ENCODE measurements around the gene PCP2. TPM values are rescaled to one million over a fixed set of nuclear protein-coding genes. Genes with fewer than 3 reads are reported as not detected.
A peak's percentile ranks its signal among the peaks of the same experiment; 100 is the strongest.

Gene PCP2
- total and polyA plus RNA-seq, 2 donors (not counting 1 experiment from before 2014, with no cell fraction given): 6.5 to 9.3 TPM

DNA sequence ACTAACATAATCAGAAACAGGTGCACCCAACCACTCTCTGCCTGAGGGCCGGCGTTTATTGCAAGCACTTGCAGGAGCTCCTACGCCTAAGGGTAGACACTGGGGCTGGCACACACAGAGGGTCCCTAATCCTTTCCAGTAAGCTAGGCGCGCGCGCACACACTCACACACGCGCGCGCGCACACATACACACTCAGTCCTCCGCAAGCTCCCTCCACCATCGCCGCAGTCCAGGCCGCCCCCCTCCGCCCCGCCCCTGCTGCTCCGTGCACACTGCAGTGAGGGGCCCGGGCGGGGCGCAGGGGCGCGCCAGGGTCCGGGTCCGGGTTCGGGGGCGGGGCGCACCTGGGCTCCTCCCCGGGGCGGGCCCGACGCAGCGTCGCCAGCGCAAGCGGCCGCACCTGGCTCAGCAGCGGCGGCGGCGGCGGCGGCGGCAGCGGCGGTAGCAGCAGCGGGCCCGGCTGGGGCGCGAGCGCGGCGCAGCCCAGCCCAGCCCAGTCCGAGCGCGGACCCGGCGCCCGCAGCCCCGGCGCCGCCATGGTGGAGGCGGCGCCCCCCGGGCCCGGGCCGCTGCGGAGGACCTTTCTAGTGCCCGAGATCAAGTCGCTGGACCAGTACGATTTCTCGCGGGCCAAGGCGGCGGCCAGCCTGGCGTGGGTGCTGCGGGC is 37.9 kb downstream of the PCP2 start, which contains the start of gene CAMSAP3:
TSS of gene CAMSAP3 (plus strand) at position 398 of the 668 bp plus-strand sequence. CDS start at position 538, 140 bp downstream.
- CTCF ChIA-PET: interaction anchor here (0.6 to 1.4 kb wide), 2 partner anchors 325 to 336 kb away, joined by 3 read pairs; no protein-coding TSS in a partner anchor
- peak within 1 kb of the TSS in 3 of 5 experiments; percentile 38 to 61 (median 47) for H3K4me3 ChIP-seq (ENCODE audit: control extremely low read depth in 1 of 5, extremely low read depth in 1 of 5, insufficient read depth in 1 of 5, low read depth in 2 of 5, low read length in 4 of 5)
- DNase-seq (peak; percentile 66), ATAC-seq (ENCODE audit: low read depth) (peak; percentile 82)
- TF ChIP-seq EZH2 (IDR thresholded peaks at IDR 0.05; ENCODE audit: borderline replicate concordance, insufficient read depth, low read depth, low read length, poor library complexity, severe bottlenecking): no peak
- TF ChIP-seq, protein P1, sequence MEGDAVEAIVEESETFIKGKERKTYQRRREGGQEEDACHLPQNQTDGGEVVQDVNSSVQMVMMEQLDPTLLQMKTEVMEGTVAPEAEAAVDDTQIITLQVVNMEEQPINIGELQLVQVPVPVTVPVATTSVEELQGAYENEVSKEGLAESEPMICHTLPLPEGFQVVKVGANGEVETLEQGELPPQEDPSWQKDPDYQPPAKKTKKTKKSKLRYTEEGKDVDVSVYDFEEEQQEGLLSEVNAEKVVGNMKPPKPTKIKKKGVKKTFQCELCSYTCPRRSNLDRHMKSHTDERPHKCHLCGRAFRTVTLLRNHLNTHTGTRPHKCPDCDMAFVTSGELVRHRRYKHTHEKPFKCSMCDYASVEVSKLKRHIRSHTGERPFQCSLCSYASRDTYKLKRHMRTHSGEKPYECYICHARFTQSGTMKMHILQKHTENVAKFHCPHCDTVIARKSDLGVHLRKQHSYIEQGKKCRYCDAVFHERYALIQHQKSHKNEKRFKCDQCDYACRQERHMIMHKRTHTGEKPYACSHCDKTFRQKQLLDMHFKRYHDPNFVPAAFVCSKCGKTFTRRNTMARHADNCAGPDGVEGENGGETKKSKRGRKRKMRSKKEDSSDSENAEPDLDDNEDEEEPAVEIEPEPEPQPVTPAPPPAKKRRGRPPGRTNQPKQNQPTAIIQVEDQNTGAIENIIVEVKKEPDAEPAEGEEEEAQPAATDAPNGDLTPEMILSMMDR (IDR thresholded peaks at IDR 0.05): no peak
- Mint-ChIP-seq H3K27ac (peak within 1 kb of the TSS; percentile 15), H3K27me3 (peaks cover 40% of the 10 kb centered on the region), H3K9me3 (ENCODE audit: insufficient read depth) (peaks cover 2% of the 10 kb centered on the region), H3K4me1 (peaks cover 11% of the 10 kb centered on the region), H3K4me3 (peak within 1 kb of the TSS; percentile 87)
- H3K4me1 ChIP-seq (ENCODE audit: control insufficient read depth in 2 of 2, insufficient read depth in 2 of 2, low read length in 2 of 2): peaks cover 11 to 13% of the 10 kb centered on the region in 2 donors
- peak within 1 kb of the TSS; percentile 87 for H3K4me2 ChIP-seq (replicated peaks; ENCODE audit: low read depth, low read length, poor library complexity, severe bottlenecking)
- POLR2A ChIA-PET: interaction anchor here (0.5 to 0.6 kb wide), 3 partner anchors 9 to 723 kb away, joined by 4 to 10 read pairs (median 4); no protein-coding TSS in a partner anchor
- peak within 1 kb of the TSS; percentile 81 for H2AFZ ChIP-seq (ENCODE audit: insufficient read depth, low read depth, low read length, poor library complexity, severe bottlenecking)
- no peaks in the 10 kb centered on the region for H3K36me3 ChIP-seq (replicated peaks in 1 of 2; ENCODE audit: control extremely low read depth in 1 of 2, control insufficient read depth in 1 of 2, extremely low read depth in 1 of 2, insufficient read depth in 2 of 2, low read length in 1 of 2)
- H3K79me2 ChIP-seq (ENCODE audit: control insufficient read depth, insufficient read depth, low read length): no peaks in the 10 kb centered on the region
- peak within 1 kb of the TSS; percentile 50 for H3K9ac ChIP-seq (ENCODE audit: low read length)
- H4K20me1 ChIP-seq (ENCODE audit: control insufficient read depth, insufficient read depth, low read length, poor library complexity, severe bottlenecking): no peaks in the 10 kb centered on the region
- H3K27ac ChIP-seq (ENCODE audit: low read length in 2 of 2): no peak within 1 kb of the TSS
- intact Hi-C loops (cut with micrococcal nuclease): no loop called here
- H3K9me3 ChIP-seq (ENCODE audit: control extremely low read depth in 1 of 3, control insufficient read depth in 2 of 3, insufficient read depth in 1 of 3, low read length in 2 of 3): peaks cover 0 to 4% (median 0%) of the 10 kb centered on the region in 3 donors
- WGBS (ENCODE audit: insufficient coverage): under 1% methylated on average over 77 of the region's 78 CpGs
- peaks cover 0 to 47% (median 11%) of the 10 kb centered on the region in 4 experiments for H3K27me3 ChIP-seq (replicated peaks in 1 of 4; ENCODE audit: control extremely low read depth in 1 of 4, control insufficient read depth in 3 of 4, insufficient read depth in 4 of 4, low read length in 3 of 4)

DNA sequence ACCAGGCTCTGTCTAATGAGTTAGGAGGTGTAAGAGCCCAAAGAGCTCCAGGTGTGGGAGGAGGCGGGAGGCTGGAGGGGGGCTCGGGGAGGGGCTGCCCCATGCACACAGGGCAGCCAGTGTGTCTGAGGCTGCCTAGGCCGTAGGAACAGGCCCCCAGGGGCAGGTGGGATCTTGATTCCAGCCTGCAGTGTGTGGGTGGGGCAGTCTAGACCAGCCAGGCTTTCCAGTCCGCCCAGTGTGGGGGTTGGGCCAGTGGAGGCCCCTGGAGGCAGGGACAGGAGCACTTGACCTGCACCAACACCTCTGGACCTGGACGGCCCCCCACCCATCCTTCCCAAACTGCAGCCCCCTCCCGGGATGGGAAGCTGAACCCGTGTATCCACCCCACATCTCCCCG is 43.3 kb downstream of the PCP2 start:
- ChIA-PET CTCF (no interaction called here), POLR2A (no interaction called here)
- Histone ChIP-seq H3K27ac (ENCODE audit: low read length in 2 of 2) (no peak overlapping the region), H3K36me3 (replicated peaks in 1 of 2; ENCODE audit: control extremely low read depth in 1 of 2, control insufficient read depth in 1 of 2, extremely low read depth in 1 of 2, insufficient read depth in 2 of 2, low read length in 1 of 2) (no peaks in the 10 kb centered on the region), H3K79me2 (ENCODE audit: control insufficient read depth, insufficient read depth, low read length) (no peaks in the 10 kb centered on the region), H4K20me1 (ENCODE audit: control insufficient read depth, insufficient read depth, low read length, poor library complexity, severe bottlenecking) (no peaks in the 10 kb centered on the region), H3K4me3 (ENCODE audit: control extremely low read depth in 1 of 5, extremely low read depth in 1 of 5, insufficient read depth in 1 of 5, low read depth in 2 of 5, low read length in 4 of 5) (no peak overlapping the region), H3K4me1 (ENCODE audit: control insufficient read depth in 2 of 2, insufficient read depth in 2 of 2, low read length in 2 of 2) (peaks cover 2% of the 10 kb centered on the region in 2 donors), H3K9me3 (ENCODE audit: control extremely low read depth in 1 of 3, control insufficient read depth in 2 of 3, insufficient read depth in 1 of 3, low read length in 2 of 3) (no peaks in the 10 kb centered on the region), H3K27me3 (replicated peaks in 1 of 4; ENCODE audit: control extremely low read depth in 1 of 4, control insufficient read depth in 3 of 4, insufficient read depth in 4 of 4, low read length in 3 of 4) (peaks cover 0 to 23% (median 4%) of the 10 kb centered on the region in 4 experiments), H3K4me2 (replicated peaks; ENCODE audit: low read depth, low read length, poor library complexity, severe bottlenecking) (no peak overlapping the region), H3K9ac (ENCODE audit: low read length) (no peak overlapping the region), H2AFZ (ENCODE audit: insufficient read depth, low read depth, low read length, poor library complexity, severe bottlenecking) (no peak overlapping the region)
- no peak for ATAC-seq (ENCODE audit: low read depth)
- no peak for DNase-seq
- no peak overlapping the region for H3K4me3 Mint-ChIP-seq
- peaks cover 22% of the 10 kb centered on the region for H3K27me3 Mint-ChIP-seq
- WGBS (ENCODE audit: insufficient coverage): 64% methylated on average over 8 of the region's 8 CpGs
- no peaks in the 10 kb centered on the region for H3K9me3 Mint-ChIP-seq (ENCODE audit: insufficient read depth)
- peaks cover 2% of the 10 kb centered on the region for H3K4me1 Mint-ChIP-seq
- no peak for TF ChIP-seq EZH2 (IDR thresholded peaks at IDR 0.05; ENCODE audit: borderline replicate concordance, insufficient read depth, low read depth, low read length, poor library complexity, severe bottlenecking)
- intact Hi-C loops (cut with micrococcal nuclease): no loop called here
- no peak overlapping the region for H3K27ac Mint-ChIP-seq
